Testis (tissue), 2 donors: ENCODE measurements around the gene APOE.

Experiments
- CTCF ChIP-seq, 3 experiments: fragments of 450-650 bp in 2 of 3; fragments of 200-600 bp in 1 of 3; sonication (generic) in 1 of 3; IDR thresholded peaks; one replicate each; pipeline ENCODE4 v1.5.1; 2016 to 2019; ENCODE audit warnings: antibody characterized with exemption in 3 of 3, mild to moderate bottlenecking in 2 of 3, moderate library complexity in 1 of 3
- POLR2A ChIP-seq: fragments of 450-650 bp; IDR thresholded peaks from one replicate; pipeline ENCODE4 v1.6.1; 2017; ENCODE audit warnings: antibody characterized with exemption, mild to moderate bottlenecking, moderate library complexity

GRCh38 chr19:44912854-44913253 is 7.3 kb downstream of the APOE start:
- TF ChIP-seq POLR2A (no peak), CTCF (IDR thresholded peaks at IDR 0.05) (no peak)
